Astrocyte of the spinal cord (primary cell): ENCODE results near the gene NPDC1.
A peak's percentile ranks its signal among the peaks of the same experiment; 100 is the strongest.

Source experiments
- DNase-seq: peaks from one replicate; pipeline ENCODE4 v3.0.0; 2011; ENCODE audit warnings: low read depth, low spot score
- H3K4me3 ChIP-seq: 2 replicates; pipeline ENCODE4 v1.5.1; 2011; ENCODE audit warnings: low read depth, mild to moderate bottlenecking, low read length, moderate library complexity
- in situ Hi-C: cut with HindIII; loops from 2 replicates; pipeline ENCODE4 v1.10.0; 2017; ENCODE audit warnings: low sequenced_read_pairs
- TF ChIP-seq, protein P1 (sequence below): IDR thresholded peaks from 2 replicates; pipeline ENCODE4 v1.5.1; 2012; ENCODE audit warnings: low read depth, mild to moderate bottlenecking, low read length, inconsistent platforms

NPDC1 gene

GRCh38 chr9:136995362-136995761, 50.6 kb downstream of the NPDC1 start:
- no peak for DNase-seq
- H3K4me3 ChIP-seq, result no peak overlapping the region
- in situ Hi-C loops, result no loop called here
- TF ChIP-seq, protein P1, sequence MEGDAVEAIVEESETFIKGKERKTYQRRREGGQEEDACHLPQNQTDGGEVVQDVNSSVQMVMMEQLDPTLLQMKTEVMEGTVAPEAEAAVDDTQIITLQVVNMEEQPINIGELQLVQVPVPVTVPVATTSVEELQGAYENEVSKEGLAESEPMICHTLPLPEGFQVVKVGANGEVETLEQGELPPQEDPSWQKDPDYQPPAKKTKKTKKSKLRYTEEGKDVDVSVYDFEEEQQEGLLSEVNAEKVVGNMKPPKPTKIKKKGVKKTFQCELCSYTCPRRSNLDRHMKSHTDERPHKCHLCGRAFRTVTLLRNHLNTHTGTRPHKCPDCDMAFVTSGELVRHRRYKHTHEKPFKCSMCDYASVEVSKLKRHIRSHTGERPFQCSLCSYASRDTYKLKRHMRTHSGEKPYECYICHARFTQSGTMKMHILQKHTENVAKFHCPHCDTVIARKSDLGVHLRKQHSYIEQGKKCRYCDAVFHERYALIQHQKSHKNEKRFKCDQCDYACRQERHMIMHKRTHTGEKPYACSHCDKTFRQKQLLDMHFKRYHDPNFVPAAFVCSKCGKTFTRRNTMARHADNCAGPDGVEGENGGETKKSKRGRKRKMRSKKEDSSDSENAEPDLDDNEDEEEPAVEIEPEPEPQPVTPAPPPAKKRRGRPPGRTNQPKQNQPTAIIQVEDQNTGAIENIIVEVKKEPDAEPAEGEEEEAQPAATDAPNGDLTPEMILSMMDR, result no peak

DNA sequence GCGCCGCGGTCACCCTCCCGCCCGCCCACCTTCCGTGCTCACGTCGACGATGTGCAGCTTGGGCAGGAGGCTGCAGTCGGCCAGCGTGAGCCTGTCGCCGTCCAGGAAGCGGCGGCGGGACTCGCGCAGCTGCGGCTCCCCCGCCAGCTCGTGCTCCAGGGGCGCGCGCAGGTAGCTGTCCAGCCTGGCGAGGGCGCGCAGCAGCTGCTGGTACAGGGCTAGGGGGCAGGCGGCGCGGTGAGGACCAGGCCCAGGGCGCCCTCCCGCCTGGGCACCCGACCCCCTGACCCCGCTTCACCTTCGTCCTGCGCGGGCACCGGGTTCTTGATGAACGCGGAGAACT, 51.1 kb downstream of the NPDC1 start:
- no peak for DNase-seq
- no peak overlapping the region for H3K4me3 ChIP-seq
- TF ChIP-seq, protein P1, result no peak
- in situ Hi-C loops, result no loop called here

GRCh38 chr9:136994180-136994887, 51.6 kb downstream of the NPDC1 start:
- H3K4me3 ChIP-seq, result no peak overlapping the region
- no peak for DNase-seq
- in situ Hi-C loops, result no loop called here
- TF ChIP-seq, protein P1, result no peak

DNA sequence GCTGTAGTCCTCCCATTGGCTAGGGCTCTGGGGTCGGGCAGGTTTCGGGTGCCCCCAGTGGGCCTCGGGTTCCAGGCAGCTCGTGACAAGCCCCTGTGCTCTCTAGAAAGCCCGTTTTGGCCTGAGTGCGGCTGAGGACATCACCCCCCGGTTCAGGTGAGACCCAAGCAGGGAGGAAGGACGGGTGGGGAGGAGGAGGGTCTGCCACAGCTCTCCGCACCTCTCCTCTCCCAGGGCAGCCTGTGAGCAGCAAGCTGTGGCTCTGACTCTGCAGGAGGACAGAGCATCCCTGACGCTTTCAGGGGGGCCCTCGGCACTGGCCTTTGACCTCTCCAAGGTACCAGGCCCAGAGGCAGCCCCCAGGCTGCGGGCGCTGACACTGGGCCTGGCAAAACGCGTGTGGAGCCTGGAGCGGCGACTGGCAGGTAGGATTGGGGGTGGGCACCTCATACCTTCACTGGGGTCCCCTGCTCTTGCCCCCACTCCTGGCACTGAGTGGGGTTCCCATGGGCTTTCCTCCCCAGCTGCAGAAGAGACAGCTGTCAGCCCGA, 53.1 kb downstream of the NPDC1 start:
- TF ChIP-seq, protein P1, result no peak
- DNase-seq, result no peak
- in situ Hi-C loops, result no loop called here

DNA sequence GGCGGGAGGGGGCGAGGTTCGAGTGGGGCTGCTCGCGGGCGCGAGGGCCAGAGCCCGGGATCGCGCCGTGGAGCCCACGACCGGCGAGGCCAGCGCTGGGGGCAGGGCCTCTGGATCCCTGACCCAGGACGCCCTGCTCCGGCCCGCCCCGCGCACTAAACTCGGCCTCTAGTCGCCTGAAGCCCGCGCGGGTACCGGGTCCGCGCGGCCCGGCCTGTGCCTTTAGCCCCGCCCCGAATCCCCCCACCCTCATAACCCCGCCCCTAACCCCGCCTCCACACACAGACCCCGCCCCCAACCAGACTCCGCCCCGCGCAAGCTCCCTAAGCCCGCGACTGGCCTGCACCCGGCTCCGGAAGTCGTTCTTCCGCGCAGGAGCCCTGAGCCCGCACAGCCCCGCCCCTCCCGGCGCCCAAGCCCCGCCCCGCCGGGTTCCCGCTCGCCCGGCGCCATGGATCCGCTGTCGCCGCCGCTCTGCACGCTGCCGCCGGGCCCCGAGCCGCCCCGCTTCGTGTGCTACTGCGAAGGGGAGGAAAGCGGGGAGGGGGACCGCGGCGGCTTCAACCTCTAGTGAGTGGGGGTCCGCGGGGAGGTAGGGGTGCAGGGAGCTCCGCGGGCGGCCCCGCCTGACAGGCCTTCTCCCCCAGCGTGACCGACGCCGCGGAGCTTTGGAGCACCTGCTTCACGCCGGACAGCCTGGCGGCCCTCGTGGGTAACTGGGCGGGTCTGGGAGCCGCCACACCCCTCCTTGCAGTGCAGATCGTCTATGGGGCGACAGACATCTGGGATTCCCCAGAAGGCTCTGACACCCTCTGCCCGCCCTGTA, 53.8 kb downstream of the NPDC1 start, which contains the start of gene PAXX:
Gene PAXX (plus strand): TSS at position 430 of the 826 bp plus-strand sequence. CDS start 22 bp downstream, at position 452.
- peak within 1 kb of the TSS; percentile 67 for H3K4me3 ChIP-seq
- DNase-seq, result peak; percentile 87
- in situ Hi-C loops, result no loop called here
- TF ChIP-seq, protein P1, result no peak

More for the DNA sequence above, 53.1 kb downstream of the NPDC1 start:
- H3K4me3 ChIP-seq, result peak overlapping the region; percentile 67

DNA sequence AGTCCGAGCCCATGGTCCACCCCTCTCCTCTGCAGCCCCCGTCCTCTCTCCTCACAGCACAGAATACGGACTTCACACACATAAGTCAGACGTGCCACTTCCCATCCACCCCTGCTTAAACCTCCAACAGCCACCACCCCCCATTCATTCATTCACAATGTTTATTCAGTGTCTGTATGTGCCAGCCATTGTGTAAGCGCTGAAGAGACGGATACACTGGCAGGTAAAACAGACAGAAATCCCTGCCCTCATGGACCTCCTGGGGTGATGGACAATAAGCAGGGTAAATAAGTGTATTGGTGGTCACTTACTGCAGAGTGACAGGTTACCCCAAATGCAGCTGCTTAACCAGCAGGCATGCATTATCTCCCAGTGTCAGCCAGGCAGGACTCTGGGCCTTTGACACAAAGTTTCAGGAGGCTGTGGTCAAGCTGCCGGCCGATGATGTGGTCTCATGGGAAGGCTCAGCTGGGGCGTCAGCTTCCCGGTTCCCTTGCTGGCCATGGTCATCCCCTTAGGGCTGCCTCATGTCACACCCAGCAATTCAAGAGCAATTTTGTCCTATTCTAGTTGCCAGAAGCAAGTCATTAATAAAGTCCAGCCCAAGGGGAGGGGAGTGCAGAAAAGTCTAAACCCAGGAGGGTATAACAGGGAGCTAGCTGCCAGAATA, 55.6 kb downstream of the NPDC1 start:
- no peak overlapping the region for H3K4me3 ChIP-seq
- DNase-seq, result no peak
- TF ChIP-seq, protein P1, result no peak
- in situ Hi-C loops, result no loop called here
